ENCODE measurements around the gene KCNQ4.

Gene KCNQ4

GRCh38 chr1:40868051-40868723 is 84.6 kb downstream of the KCNQ4 start:
- no peak for DNase-seq

GRCh38 chr1:40870135-40870728 is 86.6 kb downstream of the KCNQ4 start:
- DNase-seq: no peak

DNA sequence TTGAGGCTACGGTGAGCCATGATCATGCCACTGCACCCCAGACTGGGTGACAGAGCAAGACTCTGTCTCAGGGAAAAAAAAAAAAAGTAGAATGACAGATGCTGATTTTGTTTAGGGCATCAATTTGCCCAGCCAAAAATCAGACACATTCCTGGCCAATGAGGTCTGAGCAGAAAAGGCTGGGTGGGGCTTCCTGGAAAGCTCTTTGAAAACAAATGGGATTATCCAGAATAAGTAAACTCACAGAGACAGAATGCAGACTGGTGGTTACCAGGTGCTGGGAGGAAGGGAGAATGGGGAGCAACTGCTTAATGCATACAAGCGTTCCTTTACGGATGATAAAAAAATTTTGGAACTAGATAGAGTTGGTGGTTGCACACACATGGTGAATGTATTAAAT is 88.7 kb downstream of the KCNQ4 start:
- no peak for DNase-seq

- no peak for DNase-seq
These were observed 90.4 kb downstream of the KCNQ4 start for GRCh38 chr1:40873863-40874472.

GRCh38 chr1:40876436-40876761 is 92.8 kb downstream of the KCNQ4 start:
- no peak for DNase-seq

- no peak for DNase-seq
These were observed 93.3 kb downstream of the KCNQ4 start for GRCh38 chr1:40876891-40877290.

DNA sequence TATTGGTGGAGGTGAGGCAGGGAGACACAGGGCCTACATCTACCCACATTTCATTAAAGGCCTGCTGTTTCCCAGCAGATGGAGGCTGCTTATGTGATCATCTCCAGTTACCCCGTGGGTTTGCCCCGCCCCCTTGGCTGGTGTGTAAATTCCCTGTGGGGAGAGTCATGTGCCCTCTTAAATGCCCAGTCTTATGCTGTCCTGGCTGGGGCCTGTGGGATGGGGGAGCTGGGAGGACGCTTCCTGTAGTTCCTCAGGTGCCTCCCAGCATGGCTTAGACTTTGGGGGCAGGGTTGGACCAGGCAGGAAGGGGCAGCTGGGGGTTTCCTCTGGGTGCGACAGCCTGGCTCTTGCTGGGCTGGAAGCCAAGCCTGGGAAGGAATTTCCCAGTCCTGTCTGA is 94.1 kb downstream of the KCNQ4 start:
- DNase-seq: peak; percentile 57

GRCh38 chr1:40878906-40879305 is 95.3 kb downstream of the KCNQ4 start:
- no peak for DNase-seq

GRCh38 chr1:40879482-40880175 is 96.0 kb downstream of the KCNQ4 start:
- no peak for DNase-seq

DNA sequence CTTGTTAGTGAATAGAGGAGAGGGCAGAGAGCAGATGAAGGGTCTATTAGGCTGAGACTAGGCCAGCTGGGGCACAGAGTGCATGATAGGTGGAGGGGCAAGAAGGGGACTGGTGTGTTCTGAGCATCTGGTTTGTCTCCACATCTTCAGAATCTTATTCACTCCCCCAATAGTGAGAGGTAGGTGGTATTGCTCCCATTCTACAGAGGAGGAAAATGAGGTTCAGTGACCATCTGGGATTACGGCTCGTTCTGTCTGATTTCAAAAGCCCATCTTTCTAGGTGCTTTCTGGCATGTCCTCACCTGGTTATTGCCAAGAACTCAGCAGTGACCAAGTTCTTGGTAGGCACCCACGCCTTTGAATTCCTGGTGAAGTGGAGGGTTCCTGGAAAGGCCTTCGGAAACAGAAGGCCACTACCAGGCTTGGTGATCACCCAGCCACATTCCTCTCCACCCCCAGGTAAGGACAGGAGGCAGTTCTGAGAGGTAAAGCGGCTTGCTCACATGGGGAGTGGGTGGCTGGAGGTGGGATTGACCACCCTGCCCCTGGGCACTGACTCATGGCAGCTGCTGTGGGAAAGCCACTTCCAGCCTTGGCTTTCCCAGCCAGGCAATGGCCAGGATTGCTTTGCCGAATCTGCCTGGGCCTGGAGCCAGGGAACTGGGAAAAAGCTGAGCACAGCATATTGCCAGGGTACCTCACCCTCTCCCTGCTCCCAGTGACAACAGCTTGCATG is 97.4 kb downstream of the KCNQ4 start:
- no peak for DNase-seq

DNA sequence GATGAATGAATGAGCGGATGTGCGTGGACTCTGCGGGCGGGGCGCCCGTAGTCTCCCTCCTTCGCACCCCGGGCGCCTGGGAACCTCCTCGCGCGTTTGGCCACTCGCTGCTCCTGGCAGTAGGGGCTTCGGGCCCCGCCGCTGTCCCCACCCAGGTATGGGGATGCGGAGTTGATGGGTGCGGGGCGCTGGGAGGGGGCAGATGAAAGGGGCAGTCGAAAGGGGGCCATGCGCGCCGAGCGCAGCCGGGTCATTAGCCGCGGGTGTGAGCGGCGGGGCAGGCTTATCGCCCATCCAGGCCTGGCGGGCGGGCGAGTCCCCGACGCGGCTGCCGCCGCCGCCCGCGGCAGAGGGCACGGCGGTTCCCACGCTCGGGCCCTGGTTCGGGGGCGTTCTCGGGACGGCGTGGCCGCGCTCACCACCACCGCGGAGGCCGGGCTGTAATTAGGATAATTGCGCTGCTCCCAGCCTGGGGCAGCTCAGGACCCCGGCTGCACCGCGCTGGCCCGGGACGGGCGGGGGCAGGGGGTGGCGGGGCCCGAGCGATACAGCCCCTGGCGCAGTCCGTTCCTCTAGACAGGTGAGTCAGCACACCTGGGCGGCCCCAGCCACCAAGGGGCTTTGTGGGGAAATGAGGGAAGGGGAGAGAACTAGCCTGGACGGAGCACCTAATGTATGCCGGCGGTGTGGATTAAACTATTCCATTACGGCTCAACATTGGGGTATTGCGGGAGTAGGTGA is 100.6 kb downstream of the KCNQ4 start:
- no peak for DNase-seq

DNA sequence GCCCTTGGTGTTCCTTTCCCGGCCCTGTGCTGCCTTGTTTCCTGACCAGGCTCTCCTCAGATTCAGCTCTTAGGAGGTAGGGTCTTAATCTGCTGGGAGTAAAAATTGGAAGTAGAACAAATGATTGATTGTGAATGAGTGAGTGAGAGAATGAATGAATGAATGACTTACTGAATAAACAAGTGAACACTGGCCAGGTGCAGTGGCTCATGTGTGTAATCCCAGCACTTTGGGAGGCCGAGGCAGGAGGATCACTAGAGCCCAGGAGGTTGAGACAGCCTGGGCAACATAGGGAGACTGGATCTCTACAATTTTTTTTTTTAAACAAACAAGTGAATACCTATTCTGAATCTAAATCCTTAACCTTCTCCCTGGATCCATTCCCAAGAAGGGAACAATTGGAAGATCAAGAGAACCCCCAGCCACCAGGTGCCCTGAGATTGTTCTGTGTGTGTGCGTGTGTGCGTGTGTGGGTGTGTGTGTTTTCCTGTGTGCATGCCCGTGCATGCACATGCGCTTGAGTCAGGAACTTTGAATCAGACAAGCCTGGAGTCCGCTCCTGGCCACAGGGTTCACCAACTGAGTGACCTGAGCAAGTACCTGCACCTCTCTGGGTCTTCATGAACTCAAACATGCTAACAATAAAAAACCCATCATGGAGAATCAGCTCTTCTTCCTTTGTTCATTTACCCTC is 102.9 kb downstream of the KCNQ4 start:
- DNase-seq: no peak

- DNase-seq: no peak
These were observed 103.4 kb downstream of the KCNQ4 start for GRCh38 chr1:40887012-40887378.

DNA sequence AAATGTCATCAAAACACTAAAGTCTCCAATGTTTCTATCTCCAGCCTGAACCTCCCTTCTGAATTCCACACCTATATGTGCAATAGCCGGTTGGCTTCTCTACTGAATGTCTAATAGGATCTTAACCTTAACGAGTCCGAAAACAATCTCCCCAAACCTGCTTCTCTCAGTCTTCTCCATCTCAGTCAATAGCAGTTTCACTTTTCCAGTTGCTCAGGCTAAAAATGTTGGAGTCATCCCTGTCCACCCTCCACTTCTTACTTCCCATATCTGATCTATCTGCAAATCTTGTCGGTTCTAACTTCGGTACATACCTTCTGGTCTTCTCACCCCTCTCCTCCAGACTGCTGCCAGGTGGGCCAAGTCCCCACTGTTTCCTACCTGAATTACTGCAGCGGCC is 104.1 kb downstream of the KCNQ4 start:
- DNase-seq: no peak
